HEK293 (cell line): ENCODE results near the gene DMPK.

Source experiments
- CTCF ChIA-PET: fragments of 350-600 bp; formaldehyde crosslinking; extraction: SDS; loops from one replicate; lab custom pipeline; 2021; ENCODE audit warnings: antibody characterized with exemption; lab: Yijun Ruan, JAX
- POLR2A ChIA-PET: fragments of 300-600 bp; formaldehyde crosslinking; extraction: SDS; loops from one replicate; lab custom pipeline; 2020; ENCODE audit warnings: antibody characterized with exemption, inconsistent platforms; lab: Yijun Ruan, JAX
- H3K27ac ChIP-seq: fragments of 200-500 bp; sonication (Bioruptor generic); 2 replicates; pipeline ENCODE4 v1.5.1; 2014; ENCODE audit warnings: low read depth, low read length, control low read depth, inconsistent platforms; ENCODE audit errors: extremely low read depth
- H3K36me3 ChIP-seq, 2 experiments: fragments of 200-500 bp in 1 of 2; sonication (Bioruptor generic) in 1 of 2; 1 replicate in 1 of 2; 2 replicates in 1 of 2; pipeline ENCODE4 v1.5.1; 2014 to 2017; ENCODE audit warnings: inconsistent platforms in 2 of 2, low read length in 2 of 2; ENCODE audit not compliant: control insufficient read depth in 2 of 2, insufficient read depth in 1 of 2
- H3K4me1 ChIP-seq: fragments of 200-500 bp; sonication (Bioruptor generic); 2 replicates; pipeline ENCODE4 v1.5.1; 2014; ENCODE audit warnings: mild to moderate bottlenecking, low read length, inconsistent platforms; ENCODE audit not compliant: control insufficient read depth, insufficient read depth
- H3K4me3 ChIP-seq: 2 replicates; pipeline ENCODE4 v1.5.1; 2011; ENCODE audit warnings: low read depth, mild to moderate bottlenecking, control low read depth, low read length, moderate library complexity
- H3K9me3 ChIP-seq: fragments of 200-500 bp; sonication (Bioruptor generic); 2 replicates; pipeline ENCODE4 v1.5.1; 2014; ENCODE audit warnings: low read depth, low read length, inconsistent platforms; ENCODE audit not compliant: control insufficient read depth, insufficient read depth
- ATF2 ChIP-seq: fragments of 450-650 bp; formaldehyde crosslinking; IDR thresholded peaks from 2 replicates; pipeline ENCODE4 v1.5.1; 2016; ENCODE audit warnings: missing biosample characterization, missing genetic modification characterization, low read depth
- OVOL3 ChIP-seq: fragments of 450-650 bp; formaldehyde crosslinking; IDR thresholded peaks from 2 replicates; pipeline ENCODE4 v1.5.1; 2016; ENCODE audit warnings: missing biosample characterization, missing genetic modification characterization
- SCRT2 ChIP-seq: fragments of 450-650 bp; formaldehyde crosslinking; IDR thresholded peaks from 2 replicates; pipeline ENCODE4 v1.5.1; 2016; ENCODE audit warnings: missing biosample characterization, missing genetic modification characterization
- ZBTB1 ChIP-seq: fragments of 450-650 bp; formaldehyde crosslinking; IDR thresholded peaks from 2 replicates; pipeline ENCODE4 v1.5.1; 2016; ENCODE audit warnings: missing biosample characterization, missing genetic modification characterization
- ZBTB49 ChIP-seq: fragments of 450-650 bp; formaldehyde crosslinking; IDR thresholded peaks from 2 replicates; pipeline ENCODE4 v1.5.1; 2016; ENCODE audit warnings: missing biosample characterization, missing genetic modification characterization, low read depth
- ZBTB7A ChIP-seq: fragments of 450-650 bp; formaldehyde crosslinking; IDR thresholded peaks from 2 replicates; pipeline ENCODE4 v1.5.1; 2016; ENCODE audit warnings: low read depth, missing biosample characterization, missing genetic modification characterization
- ZEB2 ChIP-seq: fragments of 450-650 bp; formaldehyde crosslinking; IDR thresholded peaks from 2 replicates; pipeline ENCODE4 v1.5.1; 2016; ENCODE audit warnings: missing biosample characterization, missing genetic modification characterization
- ZIC2 ChIP-seq: fragments of 450-650 bp; formaldehyde crosslinking; IDR thresholded peaks from 2 replicates; pipeline ENCODE4 v1.5.1; 2016; ENCODE audit warnings: missing biosample characterization, missing genetic modification characterization
- ZNF133 ChIP-seq: fragments of 450-650 bp; formaldehyde crosslinking; IDR thresholded peaks from 2 replicates; pipeline ENCODE4 v1.5.1; 2016; ENCODE audit warnings: missing biosample characterization, missing genetic modification characterization
- ZNF138 ChIP-seq: fragments of 450-650 bp; formaldehyde crosslinking; IDR thresholded peaks from 2 replicates; pipeline ENCODE4 v1.5.1; 2016; ENCODE audit warnings: missing biosample characterization, missing genetic modification characterization, borderline replicate concordance
- ZNF146 ChIP-seq: fragments of 450-650 bp; formaldehyde crosslinking; IDR thresholded peaks from 2 replicates; pipeline ENCODE4 v1.5.1; 2016; ENCODE audit warnings: missing biosample characterization, missing genetic modification characterization
- ZNF248 ChIP-seq: fragments of 450-650 bp; formaldehyde crosslinking; IDR thresholded peaks from 2 replicates; pipeline ENCODE4 v1.5.1; 2017; ENCODE audit warnings: missing biosample characterization, missing genetic modification characterization
- ZNF48 ChIP-seq: fragments of 450-650 bp; formaldehyde crosslinking; IDR thresholded peaks from 2 replicates; pipeline ENCODE4 v1.5.1; 2016; ENCODE audit warnings: missing biosample characterization, missing genetic modification characterization
- ZNF571 ChIP-seq: fragments of 450-650 bp; formaldehyde crosslinking; IDR thresholded peaks from 2 replicates; pipeline ENCODE4 v1.5.0; 2017; ENCODE audit warnings: missing biosample characterization, missing genetic modification characterization
- ZNF600 ChIP-seq: fragments of 450-650 bp; formaldehyde crosslinking; IDR thresholded peaks from 2 replicates; pipeline ENCODE4 v1.5.1; 2016; ENCODE audit warnings: missing biosample characterization, missing genetic modification characterization
- ZNF660 ChIP-seq: fragments of 450-650 bp; IDR thresholded peaks from 2 replicates; pipeline ENCODE4 v1.5.1; 2018; ENCODE audit warnings: missing biosample characterization, mild to moderate bottlenecking, missing genetic modification characterization
- ZNF677 ChIP-seq: fragments of 450-650 bp; IDR thresholded peaks from 2 replicates; pipeline ENCODE4 v1.5.0; 2018; ENCODE audit warnings: missing biosample characterization, mild to moderate bottlenecking, missing genetic modification characterization, moderate library complexity
- ZNF776 ChIP-seq: fragments of 450-650 bp; formaldehyde crosslinking; IDR thresholded peaks from 2 replicates; pipeline ENCODE4 v1.5.0; 2017; ENCODE audit warnings: missing biosample characterization, missing genetic modification characterization, borderline replicate concordance
- ZXDB ChIP-seq: fragments of 450-650 bp; formaldehyde crosslinking; IDR thresholded peaks from 2 replicates; pipeline ENCODE4 v1.5.1; 2016; ENCODE audit warnings: missing biosample characterization, missing genetic modification characterization
- TF ChIP-seq, protein P1 (sequence below): fragments of 450-650 bp; formaldehyde crosslinking; IDR thresholded peaks from 2 replicates; pipeline ENCODE4 v1.5.1; 2017; ENCODE audit warnings: missing biosample characterization, missing genetic modification characterization
- TF ChIP-seq, protein P2 (sequence below): fragments of 450-650 bp; formaldehyde crosslinking; conservative IDR thresholded peaks from 2 replicates; pipeline ENCODE4 v1.5.1; 2016; ENCODE audit warnings: low read depth, missing biosample characterization, missing genetic modification characterization

The DMPK gene

DNA sequence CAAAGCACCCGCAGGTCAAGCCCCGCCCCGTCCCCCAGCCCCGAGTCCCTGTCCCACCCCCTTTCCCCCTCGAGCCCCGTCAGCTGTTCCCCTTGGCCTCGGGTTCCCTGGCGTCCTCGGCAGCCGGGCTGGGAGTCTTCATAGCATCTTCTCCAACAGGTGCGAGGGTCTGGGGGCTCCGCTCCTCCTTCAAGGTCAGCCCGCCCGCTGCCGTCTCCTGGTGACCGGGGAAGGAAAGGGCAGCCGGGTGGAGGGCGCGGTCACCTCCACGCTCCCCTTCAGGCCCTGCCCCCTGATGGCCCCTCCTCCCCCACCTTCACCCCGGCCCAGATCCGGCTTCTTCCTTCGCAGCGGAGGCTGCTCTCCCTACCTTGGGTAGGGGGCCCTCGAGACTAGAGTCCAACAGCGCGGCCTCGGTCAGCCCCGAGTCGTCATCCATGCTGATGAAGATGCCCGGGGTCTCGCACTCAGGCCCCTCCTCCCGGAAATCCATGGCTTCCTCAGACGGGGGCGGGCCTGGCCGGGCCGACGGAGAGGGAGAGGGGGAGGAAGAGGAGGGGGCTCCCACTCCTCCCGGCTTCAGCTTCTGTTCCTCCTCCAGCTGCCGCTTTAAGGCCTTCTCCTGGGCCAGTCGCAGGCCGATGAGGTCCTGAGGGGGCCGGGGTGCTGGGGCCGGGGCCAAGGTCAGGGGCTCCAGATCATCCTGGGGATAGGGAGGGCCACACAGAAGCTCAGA, 33.4 kb upstream of the DMPK start:
- no peak overlapping the region for H3K27ac ChIP-seq
- CTCF ChIA-PET: interaction anchor here (0.6 to 3.4 kb wide), 11 partner anchors 11 to 442 kb away, joined by 3 to 80 read pairs (median 12); partner anchors contain the start of genes FOXA3, MYPOP and SYMPK

DNA sequence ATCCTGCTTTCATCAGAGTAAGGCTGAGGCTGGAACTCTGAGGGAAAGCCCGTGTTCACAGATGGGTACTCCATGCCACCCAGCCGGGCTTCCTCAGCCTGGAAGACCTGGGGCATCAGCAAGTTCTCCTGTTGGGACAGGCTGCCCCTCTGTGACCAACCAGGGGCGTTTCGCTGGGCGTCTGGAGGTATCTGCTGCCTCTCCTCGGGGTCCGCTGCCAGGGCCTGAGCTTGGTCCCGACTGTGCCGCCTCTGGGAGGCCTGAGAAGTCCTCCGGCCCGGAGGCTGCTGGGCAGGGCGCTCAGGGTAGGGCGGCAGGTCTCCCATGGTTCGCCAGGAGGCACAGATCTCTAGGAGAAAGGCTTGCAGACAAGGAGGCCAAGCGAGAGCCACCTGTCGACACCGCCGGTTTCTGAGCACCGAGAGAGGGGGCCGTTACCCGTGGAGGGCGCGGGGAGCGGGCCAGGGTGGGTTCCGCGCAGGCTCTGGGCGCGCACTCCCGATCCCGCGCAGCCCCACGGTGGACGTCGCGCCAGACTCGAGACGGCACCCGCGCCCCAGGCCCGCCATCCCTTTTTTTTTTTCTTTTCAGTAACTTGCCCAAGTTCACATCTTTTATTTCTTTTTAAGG, 32.7 kb upstream of the DMPK start, which contains the start of gene RSPH6A:
RSPH6A (minus strand) TSS at position 458 of the 630 bp plus-strand sequence; CDS start at position 326, 132 bp downstream.
- H3K4me3 ChIP-seq: no peak within 1 kb of the TSS
- H3K27ac ChIP-seq: no peak within 1 kb of the TSS
- H3K4me1 ChIP-seq: peaks cover 4% of the 10 kb centered on the region; the same call in 1 of the 2 replicates
- H3K36me3 ChIP-seq: peaks cover 0 to 18% of the 10 kb centered on the region in 2 experiments; a peak in 2 of 3 replicates
- POLR2A ChIA-PET: interaction anchor here (0.8 to 1.0 kb wide), 4 partner anchors 22 to 48 kb away, joined by 3 to 8 read pairs (median 4); partner anchors contain the start of gene SIX5
- peak; percentile 60; the same call in 1 of the 2 replicates for TF ChIP-seq SCRT2
- TF ChIP-seq, protein P1, sequence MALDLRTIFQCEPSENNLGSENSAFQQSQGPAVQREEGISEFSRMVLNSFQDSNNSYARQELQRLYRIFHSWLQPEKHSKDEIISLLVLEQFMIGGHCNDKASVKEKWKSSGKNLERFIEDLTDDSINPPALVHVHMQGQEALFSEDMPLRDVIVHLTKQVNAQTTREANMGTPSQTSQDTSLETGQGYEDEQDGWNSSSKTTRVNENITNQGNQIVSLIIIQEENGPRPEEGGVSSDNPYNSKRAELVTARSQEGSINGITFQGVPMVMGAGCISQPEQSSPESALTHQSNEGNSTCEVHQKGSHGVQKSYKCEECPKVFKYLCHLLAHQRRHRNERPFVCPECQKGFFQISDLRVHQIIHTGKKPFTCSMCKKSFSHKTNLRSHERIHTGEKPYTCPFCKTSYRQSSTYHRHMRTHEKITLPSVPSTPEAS (tag by site-specific recombination): no peak
- H3K9me3 ChIP-seq: no peaks in the 10 kb centered on the region
- CTCF ChIA-PET: interaction anchor here (1.2 to 1.9 kb wide), 2 partner anchors 10 to 16 kb away, joined by 4 to 11 read pairs; no protein-coding TSS in a partner anchor

More for the DNA sequence above, 33.4 kb upstream of the DMPK start:
- Histone ChIP-seq H3K4me1 (peaks cover 4% of the 10 kb centered on the region; the same call in 1 of the 2 replicates), H3K4me3 (no peak overlapping the region)
- no peak for TF ChIP-seq ZNF138 (tag by site-specific recombination)
- TF ChIP-seq ZNF677 (tag by site-specific recombination): no peak
- TF ChIP-seq ZNF146 (tag by site-specific recombination): no peak
- TF ChIP-seq ZBTB49 (tag by site-specific recombination): no peak
- no peak for TF ChIP-seq ZXDB (tag by site-specific recombination)
- no peak for TF ChIP-seq ZNF571 (tag by site-specific recombination)
- no peak for TF ChIP-seq OVOL3
- no peak for TF ChIP-seq ATF2 (tag by site-specific recombination)
- TF ChIP-seq, protein P2, sequence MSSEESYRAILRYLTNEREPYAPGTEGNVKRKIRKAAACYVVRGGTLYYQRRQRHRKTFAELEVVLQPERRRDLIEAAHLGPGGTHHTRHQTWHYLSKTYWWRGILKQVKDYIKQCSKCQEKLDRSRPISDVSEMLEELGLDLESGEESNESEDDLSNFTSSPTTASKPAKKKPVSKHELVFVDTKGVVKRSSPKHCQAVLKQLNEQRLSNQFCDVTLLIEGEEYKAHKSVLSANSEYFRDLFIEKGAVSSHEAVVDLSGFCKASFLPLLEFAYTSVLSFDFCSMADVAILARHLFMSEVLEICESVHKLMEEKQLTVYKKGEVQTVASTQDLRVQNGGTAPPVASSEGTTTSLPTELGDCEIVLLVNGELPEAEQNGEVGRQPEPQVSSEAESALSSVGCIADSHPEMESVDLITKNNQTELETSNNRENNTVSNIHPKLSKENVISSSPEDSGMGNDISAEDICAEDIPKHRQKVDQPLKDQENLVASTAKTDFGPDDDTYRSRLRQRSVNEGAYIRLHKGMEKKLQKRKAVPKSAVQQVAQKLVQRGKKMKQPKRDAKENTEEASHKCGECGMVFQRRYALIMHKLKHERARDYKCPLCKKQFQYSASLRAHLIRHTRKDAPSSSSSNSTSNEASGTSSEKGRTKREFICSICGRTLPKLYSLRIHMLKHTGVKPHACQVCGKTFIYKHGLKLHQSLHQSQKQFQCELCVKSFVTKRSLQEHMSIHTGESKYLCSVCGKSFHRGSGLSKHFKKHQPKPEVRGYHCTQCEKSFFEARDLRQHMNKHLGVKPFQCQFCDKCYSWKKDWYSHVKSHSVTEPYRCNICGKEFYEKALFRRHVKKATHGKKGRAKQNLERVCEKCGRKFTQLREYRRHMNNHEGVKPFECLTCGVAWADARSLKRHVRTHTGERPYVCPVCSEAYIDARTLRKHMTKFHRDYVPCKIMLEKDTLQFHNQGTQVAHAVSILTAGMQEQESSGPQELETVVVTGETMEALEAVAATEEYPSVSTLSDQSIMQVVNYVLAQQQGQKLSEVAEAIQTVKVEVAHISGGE (tag by site-specific recombination): no peak
- TF ChIP-seq ZNF776: no peak
- TF ChIP-seq ZNF248 (tag by site-specific recombination): no peak
- TF ChIP-seq ZNF133: no peak
- no peak for TF ChIP-seq ZBTB7A
- TF ChIP-seq ZEB2: no peak
- TF ChIP-seq ZNF48: no peak
- no peak for TF ChIP-seq ZNF660 (tag by site-specific recombination)
- TF ChIP-seq ZIC2 (tag by site-specific recombination): no peak
- TF ChIP-seq ZBTB1: no peak
- TF ChIP-seq ZNF600 (tag by site-specific recombination): no peak
- TF ChIP-seq, all 188 proteins: peak for 0
- POLR2A ChIA-PET: interaction anchor here (1.0 kb wide), 1 partner anchor 48 kb away, joined by 8 read pairs; no protein-coding TSS in a partner anchor
- Histone ChIP-seq H3K36me3 (peaks cover 0 to 24% of the 10 kb centered on the region in 2 experiments; a peak in 2 of 3 replicates), H3K9me3 (no peaks in the 10 kb centered on the region)
